ENCODE measurements around the gene SLC8A2.
"Not testable (repeated sequence)": the region's sequence is repeated elsewhere in the genome, so short reads cannot be mapped to it uniquely, and the experiment has no call there.

The SLC8A2 gene

GRCh38 chr19:47486900-47487299 lies 15.2 kb upstream of the SLC8A2 start:
- ChIA-PET POLR2A (interaction anchor here (0.7 kb wide), 1 partner anchor 313 kb away, joined by 3 read pairs; no protein-coding TSS in a partner anchor), CTCF (interaction anchor here (1.5 to 3.3 kb wide), 4 partner anchors 24 to 221 kb away, joined by 4 to 21 read pairs (median 6); partner anchors contain the start of gene NAPA)
- TF ChIP-seq CTCF (IDR thresholded peaks at IDR 0.05; ENCODE audit: control extremely low read depth, extremely low read depth, low read depth, missing control alignments): no peak
- no peak for DNase-seq (ENCODE audit: extremely low spot score)

GRCh38 chr19:47486220-47486619 lies 14.5 kb upstream of the SLC8A2 start:
- DNase-seq (ENCODE audit: extremely low spot score); POLR2A ChIA-PET: not testable (repeated sequence)
- CTCF ChIA-PET: interaction anchor here (1.5 to 1.7 kb wide), 2 partner anchors 95 to 221 kb away, joined by 4 to 7 read pairs; no protein-coding TSS in a partner anchor

GRCh38 chr19:47485210-47485609 lies 13.5 kb upstream of the SLC8A2 start:
- POLR2A ChIA-PET: no interaction called here
- DNase-seq (ENCODE audit: extremely low spot score): no peak
- CTCF ChIA-PET: interaction anchor here (0.9 to 2.5 kb wide), 6 partner anchors 9 to 194 kb away, joined by 3 to 13 read pairs (median 8); no protein-coding TSS in a partner anchor
- no peak for TF ChIP-seq CTCF (IDR thresholded peaks at IDR 0.05; ENCODE audit: control extremely low read depth, extremely low read depth, low read depth, missing control alignments)

- TF ChIP-seq CTCF (IDR thresholded peaks at IDR 0.05; ENCODE audit: control extremely low read depth, extremely low read depth, low read depth, missing control alignments): peak; percentile 97
- CTCF ChIA-PET: interaction anchor here (0.6 to 2.5 kb wide), 40 partner anchors 8 to 276 kb away, joined by 3 to 24 read pairs (median 4); partner anchors contain the start of genes DHX34, NAPA and SLC8A2
- peak; percentile 96 for DNase-seq (ENCODE audit: extremely low spot score)
- POLR2A ChIA-PET: interaction anchor here (0.5 to 1.2 kb wide), 5 partner anchors 9 to 1089 kb away, joined by 3 to 11 read pairs (median 3); no protein-coding TSS in a partner anchor
Observed at GRCh38 chr19:47483800-47484690, 12.4 kb upstream of the SLC8A2 start, which contains the start of gene KPTN. Gene KPTN, minus strand, starts transcription at chr19:47484219. Its CDS starts 59 bp downstream, at chr19:47484160.

- no peak for DNase-seq (ENCODE audit: extremely low spot score)
- TF ChIP-seq CTCF (IDR thresholded peaks at IDR 0.05; ENCODE audit: control extremely low read depth, extremely low read depth, low read depth, missing control alignments): no peak
- CTCF ChIA-PET: interaction anchor here (0.6 to 2.5 kb wide), 26 partner anchors 9 to 277 kb away, joined by 3 to 24 read pairs (median 4); partner anchors contain the start of genes DHX34 and NAPA
- POLR2A ChIA-PET: interaction anchor here (0.7 to 1.2 kb wide), 3 partner anchors 8 to 25 kb away, joined by 3 read pairs; no protein-coding TSS in a partner anchor
Observed at GRCh38 chr19:47483200-47483599, 11.5 kb upstream of the SLC8A2 start.

GRCh38 chr19:47481460-47482052 lies 9.9 kb upstream of the SLC8A2 start:
- ChIA-PET POLR2A (no interaction called here), CTCF (no interaction called here)
- no peak for TF ChIP-seq CTCF (IDR thresholded peaks at IDR 0.05; ENCODE audit: control extremely low read depth, extremely low read depth, low read depth, missing control alignments)
- no peak for DNase-seq (ENCODE audit: extremely low spot score)
